GM19372 (cell line): ENCODE results near the gene IGFBP5.

Experiments
- ATAC-seq: cut with Tn5 transposase; IDR thresholded peaks from one replicate; pipeline ENCODE4 v1.9.1; 2021; ENCODE audit warnings: mild to moderate bottlenecking, low read depth, moderate library complexity; ENCODE audit not compliant: unreplicated experiment

Gene IGFBP5, protein sequence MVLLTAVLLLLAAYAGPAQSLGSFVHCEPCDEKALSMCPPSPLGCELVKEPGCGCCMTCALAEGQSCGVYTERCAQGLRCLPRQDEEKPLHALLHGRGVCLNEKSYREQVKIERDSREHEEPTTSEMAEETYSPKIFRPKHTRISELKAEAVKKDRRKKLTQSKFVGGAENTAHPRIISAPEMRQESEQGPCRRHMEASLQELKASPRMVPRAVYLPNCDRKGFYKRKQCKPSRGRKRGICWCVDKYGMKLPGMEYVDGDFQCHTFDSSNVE

DNA sequence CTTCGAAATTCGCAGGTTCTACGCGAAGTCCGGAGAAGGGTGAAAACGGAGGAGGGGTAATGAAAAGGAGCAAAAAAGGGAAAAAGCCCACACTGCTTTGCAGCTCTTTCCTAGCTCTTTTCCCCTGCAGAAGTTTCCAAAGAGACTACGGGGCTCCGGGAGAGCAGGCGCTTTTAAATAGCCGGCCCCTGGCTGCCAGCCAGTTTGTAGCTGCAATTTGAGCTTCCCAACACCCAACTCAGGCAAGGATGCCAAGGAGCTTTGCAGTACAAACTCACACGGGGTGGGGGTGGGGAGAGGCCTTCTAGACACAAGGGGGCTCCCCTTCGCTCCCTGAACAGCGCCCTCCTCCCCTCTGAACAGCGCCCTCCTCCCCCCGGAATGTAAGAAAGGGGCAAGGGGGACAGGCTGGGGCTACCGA lies at the start of gene IGFBP5:
Gene IGFBP5, minus strand, starts transcription at position 149 of the 421 bp plus-strand sequence. CDS start 774 bp downstream, outside the sequence.
- no peak for ATAC-seq

DNA sequence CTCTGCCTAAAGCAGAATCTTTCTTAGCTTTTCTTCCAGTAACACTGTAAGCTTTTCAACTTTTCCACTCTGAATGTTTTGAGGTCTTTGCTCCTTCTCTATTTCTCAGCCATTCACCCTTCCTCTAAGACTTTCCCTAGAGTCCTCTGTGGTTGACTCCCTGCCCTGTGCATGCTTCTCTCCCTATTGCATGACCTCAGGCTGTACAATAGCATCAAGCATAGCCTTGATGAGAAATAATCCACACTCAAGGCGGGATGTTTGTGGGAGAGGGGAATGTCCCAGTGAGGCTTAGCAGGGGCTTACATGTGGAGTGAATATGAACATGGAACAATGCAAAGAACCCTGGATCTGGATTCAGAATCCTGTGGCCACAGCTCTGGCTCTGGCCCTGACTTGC lies 48.4 kb upstream of the IGFBP5 start:
- ATAC-seq: no peak

DNA sequence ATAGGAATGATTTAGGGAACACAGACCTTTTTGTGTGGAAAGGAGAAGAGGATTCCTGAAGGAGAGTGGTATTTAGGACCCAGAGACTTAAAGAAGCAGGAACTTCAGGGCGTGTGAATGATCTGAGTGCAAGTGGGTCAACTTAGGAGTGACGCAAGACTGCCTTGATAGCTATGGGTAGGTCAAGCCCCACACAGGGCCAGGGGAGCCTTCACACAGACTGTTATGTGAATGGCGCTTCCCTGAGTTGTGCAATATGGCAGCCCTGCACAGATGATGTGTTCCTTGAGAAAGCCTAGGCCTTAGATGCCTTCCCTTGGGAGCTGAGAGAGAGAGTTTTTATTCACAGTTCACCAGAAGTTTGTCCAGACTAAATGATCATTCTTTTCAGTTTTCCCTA lies 47.1 kb upstream of the IGFBP5 start:
- ATAC-seq: no peak

DNA sequence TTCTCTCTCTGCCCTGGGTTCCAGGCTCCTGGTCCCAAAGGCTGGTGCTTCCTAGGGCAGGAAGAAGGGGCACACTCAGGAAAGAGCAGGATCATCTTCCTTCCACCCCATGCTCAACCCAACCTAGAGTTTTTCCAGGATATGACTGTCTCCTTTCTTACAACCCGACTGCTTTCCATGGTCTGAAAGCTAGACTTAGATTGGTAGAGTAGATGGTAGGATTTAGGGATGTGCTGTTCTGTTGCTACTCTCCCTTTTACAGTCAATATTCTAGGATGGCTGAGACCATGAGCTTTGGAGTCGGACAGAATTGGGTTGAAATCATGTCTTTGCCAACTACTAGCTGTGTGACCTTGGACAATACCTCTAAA lies 45.9 kb upstream of the IGFBP5 start:
- no peak for ATAC-seq

DNA sequence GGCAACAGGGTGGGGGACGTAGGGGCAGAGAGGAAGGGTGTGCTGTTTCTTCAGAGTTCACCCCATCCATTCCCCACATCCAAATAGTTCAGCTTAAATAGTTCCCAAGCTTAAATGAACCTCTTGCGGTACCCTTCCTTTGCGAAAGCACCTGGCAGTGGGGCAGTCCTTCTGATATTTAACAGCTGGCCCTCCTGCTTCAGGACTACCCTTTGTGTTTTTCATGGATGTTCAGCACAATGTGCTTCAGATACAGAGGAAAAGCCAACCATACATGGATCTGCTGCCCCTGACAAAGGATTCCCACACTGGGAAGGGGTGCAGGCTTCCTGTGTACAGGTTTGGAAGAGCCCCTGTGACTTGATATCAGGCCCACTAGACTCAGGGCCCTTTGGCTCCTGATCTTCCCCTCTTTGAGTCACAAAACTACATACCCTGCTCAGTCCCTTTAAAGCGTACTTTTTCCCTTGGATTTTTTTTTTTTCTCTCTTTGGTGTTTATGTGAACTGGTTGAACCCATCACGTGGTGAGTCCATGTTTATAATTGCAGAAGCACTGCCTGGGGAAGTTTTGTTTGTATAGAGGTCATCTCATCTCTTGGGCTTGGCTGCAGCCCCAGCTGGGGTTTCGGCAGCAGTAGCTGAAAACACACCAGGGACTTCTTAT lies 45.3 kb upstream of the IGFBP5 start:
- ATAC-seq: no peak

DNA sequence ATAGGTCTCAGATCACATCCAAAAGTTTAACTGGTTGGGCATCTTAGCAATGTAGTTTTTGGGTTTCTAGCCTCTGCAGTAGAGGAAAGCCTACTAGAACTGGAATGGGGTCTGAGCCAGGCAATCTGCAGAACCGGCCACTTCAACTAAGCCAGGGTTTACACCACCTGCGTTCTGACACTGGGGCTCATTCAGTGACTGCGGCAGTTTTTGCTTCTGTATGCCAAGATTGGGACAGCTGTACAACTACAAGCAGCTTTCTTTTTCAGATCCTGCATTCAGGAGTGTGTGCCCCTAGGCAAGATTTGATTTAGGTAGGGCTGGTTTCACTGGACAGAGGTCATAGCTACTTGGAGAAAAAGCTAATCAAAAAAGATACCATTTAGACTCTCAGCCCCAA lies 43.7 kb upstream of the IGFBP5 start:
- ATAC-seq: no peak

DNA sequence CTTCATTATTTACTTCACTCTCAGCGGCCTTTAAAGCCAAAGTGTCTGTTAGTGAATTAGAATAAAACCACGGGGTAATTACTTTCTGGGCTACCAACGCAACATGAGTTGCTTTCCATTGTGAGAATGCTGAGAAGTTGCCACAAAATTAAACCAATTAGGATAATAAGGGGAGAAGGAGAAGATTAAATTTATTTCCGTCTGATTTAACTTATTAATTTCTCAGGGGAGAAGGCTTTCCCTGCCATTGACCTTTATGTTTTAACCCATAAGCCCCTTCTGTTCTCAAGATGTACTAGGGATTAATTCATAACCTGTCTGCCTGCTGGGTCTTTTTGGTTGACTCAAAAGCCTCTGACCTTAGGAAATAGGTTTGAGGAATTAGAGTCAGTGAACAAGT lies 42.3 kb upstream of the IGFBP5 start:
- no peak for ATAC-seq

DNA sequence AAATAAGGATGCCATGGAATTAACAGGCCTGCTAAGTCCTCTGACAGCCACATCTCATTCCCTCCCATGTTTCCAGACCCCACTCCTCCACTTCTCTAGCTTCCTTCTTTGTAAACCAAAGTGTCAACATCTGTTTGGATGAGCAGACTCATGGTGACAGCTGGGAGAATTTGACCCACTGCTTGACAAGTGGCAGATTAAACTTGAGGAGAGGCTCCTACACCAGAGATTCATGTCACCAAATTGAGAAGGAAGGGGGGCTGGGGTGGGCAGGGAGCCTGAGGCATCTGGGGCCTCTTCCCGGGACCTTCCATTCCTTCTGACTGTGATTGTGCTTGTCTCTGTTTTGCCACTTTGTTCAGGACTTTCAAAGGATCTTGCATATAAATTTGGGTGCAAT lies 41.0 kb upstream of the IGFBP5 start:
- no peak for ATAC-seq

DNA sequence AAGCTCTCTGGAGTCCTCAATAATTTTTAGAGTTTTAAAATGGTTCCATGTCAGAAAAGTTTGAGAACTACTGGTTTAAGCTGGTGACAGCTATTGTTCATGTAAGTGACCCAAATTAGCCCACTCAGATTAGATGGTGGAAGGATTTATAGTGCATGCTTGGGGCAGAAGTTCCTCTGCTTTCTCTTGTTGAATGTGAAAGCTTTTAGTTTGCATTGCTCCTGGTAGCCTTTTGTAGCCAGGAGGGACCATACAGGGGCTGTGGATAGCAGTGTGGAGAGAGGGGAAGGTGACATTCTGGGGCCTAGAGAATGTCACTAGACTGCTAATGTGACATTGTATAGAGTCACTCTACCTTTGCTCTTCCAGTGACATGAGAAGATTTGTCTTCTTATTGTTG lies 40.3 kb upstream of the IGFBP5 start:
- no peak for ATAC-seq

DNA sequence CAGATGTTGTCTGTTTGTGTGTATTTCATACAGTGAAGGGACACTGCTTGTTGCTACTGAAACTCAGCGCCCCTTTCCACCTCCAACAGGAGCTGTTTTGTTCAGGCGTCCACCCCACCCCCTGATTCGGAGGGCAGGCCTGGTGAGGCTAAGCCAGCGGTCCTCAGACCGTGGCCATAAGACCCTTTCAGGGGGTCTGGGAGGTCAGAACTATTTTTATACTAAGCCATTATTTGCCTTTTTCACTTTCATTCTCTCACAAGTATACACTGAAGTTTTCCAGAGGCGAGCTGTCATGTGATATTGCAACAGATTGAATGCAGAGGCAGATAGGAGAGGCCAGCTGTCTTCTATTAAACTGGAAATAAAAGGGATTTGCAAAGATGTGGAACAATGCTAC lies 39.7 kb upstream of the IGFBP5 start:
- ATAC-seq: no peak

DNA sequence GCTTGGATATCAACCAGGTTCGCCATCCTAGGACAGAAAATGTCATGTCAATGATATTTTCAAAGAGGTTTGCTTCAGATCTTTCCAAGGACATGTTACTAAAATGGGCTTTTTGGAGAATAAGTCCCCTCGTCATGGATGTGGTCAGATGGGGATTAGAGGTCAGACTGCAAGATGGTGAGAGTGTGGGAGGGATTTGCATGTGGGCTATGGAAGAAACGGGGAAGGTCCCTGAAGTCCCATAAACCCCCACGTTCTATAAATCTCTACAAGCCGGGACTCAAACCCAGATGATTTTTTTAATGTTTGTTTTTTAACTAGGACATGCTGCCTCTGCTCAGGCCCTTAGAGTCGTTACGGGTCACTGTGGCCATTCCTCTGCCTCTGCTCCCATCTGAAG lies 37.7 kb upstream of the IGFBP5 start:
- ATAC-seq: no peak

DNA sequence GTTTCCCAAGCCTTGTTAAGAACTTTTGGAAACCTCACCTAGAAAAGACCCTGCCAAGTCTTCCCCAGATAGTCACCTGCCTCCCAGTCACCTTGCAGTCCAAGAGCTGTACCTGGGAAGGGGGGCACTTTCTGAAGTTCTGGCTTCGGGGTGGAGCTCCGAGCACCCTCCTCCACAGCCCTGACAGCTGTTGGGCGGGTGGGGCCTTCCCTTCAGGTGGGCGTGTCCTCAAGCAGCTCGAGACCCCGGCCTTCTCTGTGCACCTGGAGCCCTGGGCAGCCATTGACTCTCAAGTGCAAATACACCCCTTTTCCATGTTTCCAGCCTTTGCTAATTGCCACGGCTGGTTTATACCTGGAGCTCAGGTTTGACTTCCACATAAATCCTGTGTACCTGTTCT lies 37.0 kb upstream of the IGFBP5 start:
- ATAC-seq: no peak

DNA sequence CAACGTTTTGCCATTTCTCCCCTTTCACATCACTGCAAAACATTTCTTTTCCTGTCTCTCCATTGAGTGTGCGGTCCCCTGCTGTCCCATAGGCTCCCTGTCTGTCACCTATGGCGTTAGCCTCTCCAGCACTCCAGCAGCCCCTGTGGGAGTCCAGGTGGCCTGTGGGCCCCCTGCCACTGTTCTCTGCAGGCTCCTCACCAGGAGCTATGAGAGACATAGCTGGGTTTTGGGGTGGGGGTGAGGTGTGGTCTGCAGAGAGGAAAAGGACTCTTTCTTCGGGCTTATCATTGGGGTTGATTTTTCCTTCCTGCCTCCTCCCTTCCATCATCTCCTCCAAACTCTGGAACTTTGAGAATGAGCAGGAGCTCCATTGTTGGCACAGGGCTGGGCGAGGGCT lies 36.1 kb upstream of the IGFBP5 start:
- no peak for ATAC-seq

DNA sequence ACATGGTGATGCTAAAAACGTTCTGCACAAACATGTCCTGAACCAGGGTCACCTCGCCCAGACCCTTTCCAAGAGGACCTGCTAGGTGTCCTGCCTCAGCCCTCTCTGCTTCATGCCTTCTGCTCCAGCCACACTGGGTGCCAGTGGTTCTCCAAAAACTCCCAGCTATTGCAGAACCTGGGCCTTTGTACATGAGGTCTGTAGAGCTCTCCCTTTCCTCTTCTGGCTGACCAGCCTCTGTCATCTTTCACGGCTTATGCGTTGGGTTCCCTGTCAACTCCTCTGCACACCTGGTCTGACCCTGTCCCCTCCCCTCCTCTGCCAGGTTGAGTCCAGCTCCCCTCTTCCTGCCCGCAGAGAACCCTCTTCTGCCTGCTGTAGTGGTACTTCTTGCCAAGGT lies 35.5 kb upstream of the IGFBP5 start:
- no peak for ATAC-seq

DNA sequence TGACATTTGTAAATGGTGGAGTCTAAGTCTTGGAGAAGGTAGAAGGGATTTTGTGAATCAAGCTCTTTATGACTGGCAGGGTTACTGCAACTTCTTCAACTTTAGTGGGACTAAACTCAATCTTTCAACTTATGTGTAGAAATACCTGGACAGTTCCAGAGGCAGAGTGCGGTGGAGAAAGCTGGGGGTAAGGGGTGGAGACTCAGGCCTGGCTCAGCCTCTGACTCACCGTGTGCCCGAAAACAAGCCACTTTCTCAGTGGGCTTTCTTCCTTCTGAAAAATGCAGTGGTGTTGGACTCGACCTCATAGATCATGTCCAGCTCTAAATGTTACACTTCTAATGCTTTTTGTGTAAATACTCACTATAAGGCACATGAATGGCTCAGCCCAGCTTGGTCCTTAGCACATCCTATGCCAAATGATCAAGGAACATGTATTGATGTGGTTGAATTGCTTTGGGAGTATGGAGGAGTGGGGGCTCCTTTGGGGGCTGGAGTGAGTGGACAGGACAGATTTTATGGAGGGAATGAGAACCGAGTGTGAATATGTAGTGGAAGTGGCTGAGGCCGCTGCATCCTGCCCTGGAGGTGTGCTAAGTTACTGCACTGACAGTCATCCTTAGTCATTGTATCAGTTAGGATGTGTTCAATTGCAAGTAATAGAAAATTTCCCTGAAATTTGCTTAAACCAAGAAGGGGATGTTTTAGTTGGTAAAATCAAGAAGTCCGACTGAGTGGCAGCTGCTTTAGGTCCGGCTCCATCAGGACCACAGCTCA lies 32.2 kb upstream of the IGFBP5 start:
- ATAC-seq: no peak

DNA sequence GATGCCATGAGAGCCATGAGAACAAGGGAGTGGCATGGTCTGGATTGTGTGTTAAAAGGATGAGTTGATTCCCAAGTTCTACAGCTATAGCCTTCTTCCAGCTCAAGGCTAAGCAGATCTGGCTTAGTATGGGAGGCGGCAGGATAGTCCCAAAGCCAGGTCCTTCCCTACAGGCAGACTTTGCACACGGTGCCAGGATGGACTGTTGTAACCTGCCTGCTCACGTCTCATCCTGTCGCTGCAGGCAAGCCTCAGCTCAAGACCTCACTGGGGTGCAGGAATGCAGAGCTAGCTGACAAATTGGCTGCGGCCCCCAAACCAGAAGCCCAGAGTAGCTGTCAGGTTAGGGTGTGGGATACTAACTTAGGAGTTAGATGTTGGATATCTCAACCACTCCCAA lies 28.8 kb upstream of the IGFBP5 start:
- ATAC-seq: no peak

DNA sequence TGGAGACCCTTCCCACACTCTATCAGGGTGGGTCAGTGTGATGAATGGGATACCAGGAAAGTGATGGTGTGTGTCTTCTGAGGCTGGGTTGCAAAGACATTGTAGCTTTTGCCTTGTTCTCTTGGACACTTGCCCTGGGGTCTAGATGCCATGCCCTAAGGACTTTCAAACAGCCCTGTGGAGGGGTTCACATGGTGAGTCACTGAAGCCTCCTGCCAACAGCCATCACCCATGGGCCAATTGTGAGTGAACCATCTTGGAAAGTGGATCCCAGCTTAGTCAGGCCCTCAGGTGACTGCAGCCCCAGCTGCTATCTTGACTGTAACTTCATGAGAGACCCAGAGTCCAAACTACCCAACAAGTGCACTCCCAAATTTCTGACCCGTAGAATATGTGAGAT lies 25.8 kb upstream of the IGFBP5 start:
- ATAC-seq: no peak

DNA sequence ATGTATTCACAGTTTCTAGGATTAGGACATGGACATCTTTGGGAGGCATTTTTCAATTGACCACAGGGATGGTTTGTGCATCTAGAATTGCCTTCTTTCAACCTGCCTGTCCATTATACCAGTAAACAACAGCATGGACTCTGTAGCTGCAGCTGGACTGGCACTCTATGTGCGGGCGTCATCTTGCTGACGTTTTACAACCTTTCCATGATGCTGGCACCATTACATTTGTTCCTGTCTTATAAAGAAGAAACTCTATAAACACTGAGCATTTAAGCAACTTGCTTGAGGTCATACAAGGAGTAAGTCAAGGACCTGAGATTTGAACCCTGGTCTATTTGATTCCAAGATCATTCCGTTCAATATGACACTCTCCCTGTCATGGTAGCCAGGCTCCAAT lies 25.4 kb upstream of the IGFBP5 start:
- no peak for ATAC-seq

DNA sequence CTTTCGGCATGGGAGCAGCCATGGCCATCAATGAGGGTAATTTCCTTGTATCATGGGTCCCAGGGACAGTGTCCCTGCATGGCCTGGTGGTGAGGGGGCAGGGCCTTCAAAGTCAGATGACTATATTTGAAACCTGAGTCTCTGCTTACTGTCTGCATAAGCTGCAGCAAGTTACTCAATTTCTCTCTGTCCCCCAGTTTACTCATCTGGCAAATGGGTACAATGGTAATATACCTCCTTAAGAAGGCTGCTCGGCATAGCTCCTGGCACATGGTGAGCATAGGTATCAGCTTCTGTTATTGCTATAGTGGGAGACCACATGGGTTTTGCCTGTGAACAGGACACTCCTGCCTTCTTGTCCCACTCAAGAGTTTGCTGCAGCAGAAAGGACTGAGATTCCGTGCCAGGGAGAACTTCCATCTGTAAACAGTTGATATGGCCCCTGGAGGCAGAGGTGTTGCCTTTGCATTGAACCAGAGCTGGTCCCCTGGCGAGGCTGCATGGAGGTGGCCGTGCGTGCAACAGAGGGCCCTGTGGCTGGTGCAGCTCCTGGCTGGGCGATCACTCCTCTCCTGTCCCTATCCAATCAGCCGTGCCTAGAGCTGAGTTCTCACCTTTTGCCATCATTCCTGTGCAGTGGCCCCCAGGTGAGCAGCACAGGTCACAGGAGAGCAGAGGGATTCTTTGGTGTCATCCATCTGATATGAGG lies 22.7 kb upstream of the IGFBP5 start:
- no peak for ATAC-seq

DNA sequence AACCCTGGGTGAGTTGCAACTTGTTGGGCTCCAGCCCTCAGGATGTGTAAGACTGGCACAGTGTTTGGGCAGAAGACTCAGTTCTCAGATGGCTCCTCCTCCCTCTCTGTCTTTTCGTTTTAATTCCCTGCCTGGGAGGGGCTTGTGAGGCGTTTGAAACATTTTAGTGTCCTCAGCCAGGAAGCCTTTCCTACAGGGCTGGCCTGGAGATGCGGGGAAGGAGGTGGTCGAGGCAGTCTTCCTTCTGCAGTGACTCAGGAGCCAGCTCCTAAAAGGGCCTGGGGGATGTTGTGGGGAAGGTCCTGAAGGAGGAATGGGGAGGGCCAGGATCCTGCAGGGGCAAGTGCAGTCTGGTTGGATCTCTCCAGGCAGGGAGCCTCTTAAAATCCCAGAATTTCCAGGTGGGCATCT lies 22.1 kb upstream of the IGFBP5 start:
- ATAC-seq: no peak

DNA sequence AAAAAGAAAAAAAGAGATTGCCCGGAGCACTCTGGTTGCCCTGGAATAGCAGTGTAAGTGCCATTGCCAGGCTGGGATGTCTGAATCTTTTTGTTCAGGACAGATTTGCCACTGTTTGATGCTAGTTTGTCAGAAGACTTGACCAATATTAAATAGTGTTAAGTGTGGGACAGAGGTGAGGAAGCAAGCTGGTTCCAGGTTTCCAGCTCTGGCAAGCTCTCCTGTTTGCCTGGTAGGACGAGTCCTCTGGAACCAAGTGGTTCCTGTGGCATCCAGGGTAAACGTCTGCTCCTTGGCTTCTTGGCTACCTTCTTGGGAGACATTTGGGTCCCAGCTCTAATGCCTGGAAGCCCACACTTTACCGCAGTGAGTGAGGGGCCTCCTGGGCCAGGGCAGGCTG lies 20.8 kb upstream of the IGFBP5 start:
- no peak for ATAC-seq
